ENCODE results near the gene VWA8. TPM values are rescaled to one million over a fixed set of nuclear protein-coding genes. Genes with fewer than 3 reads are reported as not detected.
"Not testable (repeated sequence)": the region's sequence is repeated elsewhere in the genome, so short reads cannot be mapped to it uniquely, and the experiment has no call there.

VWA8 gene
- total and polyA plus RNA-seq, 9 donors, result 4.5 to 25.1 (median 21.0) TPM

DNA sequence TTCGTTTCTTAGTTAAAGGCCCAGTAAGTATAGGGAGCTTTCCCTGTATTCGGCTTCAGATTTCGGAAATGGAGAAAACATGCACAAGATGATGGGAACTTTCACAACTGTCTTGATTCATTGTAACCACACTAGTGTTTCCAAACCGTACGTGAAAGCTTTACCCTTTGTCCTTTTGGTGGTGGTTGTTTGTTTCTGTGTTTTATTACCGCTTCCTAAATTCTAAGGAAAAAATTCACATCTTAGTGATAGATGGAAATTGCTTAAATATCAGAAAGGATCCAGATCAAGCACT is 504 bp upstream of the VWA8 start:
- Histone ChIP-seq H3K27me3 (no peaks in the 10 kb centered on the region), H3K4me3 (peak overlapping the region; percentile 76), H3K4me1 (ENCODE audit: insufficient read depth) (peaks cover 2% of the 10 kb centered on the region), H3K27ac (peak overlapping the region; percentile 66 to 71), H3K36me3 (no peaks in the 10 kb centered on the region), H3K9me3 (no peaks in the 10 kb centered on the region)
- DNase-seq, result no peak
- no peak for TF ChIP-seq POLR2A (IDR thresholded peaks at IDR 0.05)
- WGBS, 3 donors, result 15 to 24% (median 17%) methylated on average over 6 of the region's 6 CpGs
- intact Hi-C loops (cut with DNase I), result loop anchor here in 1 of 4 donors (10.0 kb wide), 1 partner anchor 83 kb away; the partner anchor contains the start of gene DGKH

DNA sequence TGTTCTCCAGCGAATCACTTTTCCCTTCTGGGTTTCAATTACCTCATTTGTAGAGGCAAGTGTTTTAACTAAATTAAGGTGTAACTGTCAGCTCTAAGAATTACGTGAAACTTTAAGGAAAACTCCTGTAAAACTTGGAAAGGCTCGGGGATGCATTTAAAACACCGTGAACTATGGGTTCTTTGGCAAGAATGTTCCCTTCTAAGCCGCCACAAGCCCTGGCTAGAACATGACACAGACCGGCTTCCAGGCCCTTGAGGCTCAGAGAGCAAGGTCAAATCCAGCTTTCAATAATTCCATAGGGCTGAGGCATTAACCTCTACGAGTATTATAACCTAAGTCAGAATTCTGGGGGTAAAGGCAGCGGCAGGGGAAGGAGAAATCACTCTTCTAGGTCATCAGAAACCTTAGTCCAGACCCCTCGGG is 685 bp downstream of the VWA8 start:
- Histone ChIP-seq H3K9me3 (no peaks in the 10 kb centered on the region), H3K4me3 (peak overlapping the region; percentile 76), H3K27ac (peak overlapping the region; percentile 66 to 71), H3K4me1 (ENCODE audit: insufficient read depth) (peaks cover 2% of the 10 kb centered on the region), H3K27me3 (no peaks in the 10 kb centered on the region), H3K36me3 (no peaks in the 10 kb centered on the region)
- WGBS, 3 donors, result 2 to 4% (median 3%) methylated on average over 9 of the region's 9 CpGs
- intact Hi-C loops (cut with DNase I), result loop anchor here in 1 of 4 donors (10.0 kb wide), 1 partner anchor 85 kb away; the partner anchor contains the start of gene DGKH
- TF ChIP-seq POLR2A (IDR thresholded peaks at IDR 0.05) (no peak), EP300 (IDR thresholded peaks at IDR 0.05) (no peak)
- TF ChIP-seq, protein P1, sequence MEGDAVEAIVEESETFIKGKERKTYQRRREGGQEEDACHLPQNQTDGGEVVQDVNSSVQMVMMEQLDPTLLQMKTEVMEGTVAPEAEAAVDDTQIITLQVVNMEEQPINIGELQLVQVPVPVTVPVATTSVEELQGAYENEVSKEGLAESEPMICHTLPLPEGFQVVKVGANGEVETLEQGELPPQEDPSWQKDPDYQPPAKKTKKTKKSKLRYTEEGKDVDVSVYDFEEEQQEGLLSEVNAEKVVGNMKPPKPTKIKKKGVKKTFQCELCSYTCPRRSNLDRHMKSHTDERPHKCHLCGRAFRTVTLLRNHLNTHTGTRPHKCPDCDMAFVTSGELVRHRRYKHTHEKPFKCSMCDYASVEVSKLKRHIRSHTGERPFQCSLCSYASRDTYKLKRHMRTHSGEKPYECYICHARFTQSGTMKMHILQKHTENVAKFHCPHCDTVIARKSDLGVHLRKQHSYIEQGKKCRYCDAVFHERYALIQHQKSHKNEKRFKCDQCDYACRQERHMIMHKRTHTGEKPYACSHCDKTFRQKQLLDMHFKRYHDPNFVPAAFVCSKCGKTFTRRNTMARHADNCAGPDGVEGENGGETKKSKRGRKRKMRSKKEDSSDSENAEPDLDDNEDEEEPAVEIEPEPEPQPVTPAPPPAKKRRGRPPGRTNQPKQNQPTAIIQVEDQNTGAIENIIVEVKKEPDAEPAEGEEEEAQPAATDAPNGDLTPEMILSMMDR (IDR thresholded peaks at IDR 0.05), result no peak
- DNase-seq, result no peak

DNA sequence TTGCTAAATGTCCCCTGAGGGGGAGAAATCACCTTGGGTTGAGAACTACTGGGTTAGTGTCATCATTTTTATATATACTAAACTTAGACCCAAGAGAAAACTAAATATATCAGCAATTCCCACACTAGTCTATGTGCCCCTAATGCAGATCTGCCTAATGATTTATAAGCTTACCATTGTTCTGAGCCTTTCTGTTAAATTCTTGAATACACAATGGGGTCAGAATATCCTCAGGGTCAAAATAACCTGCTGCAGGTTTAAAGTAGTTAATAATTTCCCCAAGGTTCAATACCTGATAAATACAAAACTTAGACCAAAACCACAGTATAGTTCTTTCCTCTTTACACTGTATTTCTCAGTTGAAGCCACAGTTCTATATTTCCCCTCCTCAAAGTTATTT is 4.6 kb downstream of the VWA8 start:
- Histone ChIP-seq H3K27ac (no peak overlapping the region), H3K27me3 (no peaks in the 10 kb centered on the region), H3K9me3 (no peaks in the 10 kb centered on the region), H3K4me3 (no peak overlapping the region), H3K4me1 (ENCODE audit: insufficient read depth) (peaks cover 2% of the 10 kb centered on the region), H3K36me3 (no peaks in the 10 kb centered on the region)
- DNase-seq, result no peak
- intact Hi-C loops (cut with DNase I), result no loop called here
- TF ChIP-seq POLR2A (IDR thresholded peaks at IDR 0.05), result no peak
- TF ChIP-seq, protein P1 (IDR thresholded peaks at IDR 0.05), result no peak
- TF ChIP-seq EP300 (IDR thresholded peaks at IDR 0.05), result no peak

DNA sequence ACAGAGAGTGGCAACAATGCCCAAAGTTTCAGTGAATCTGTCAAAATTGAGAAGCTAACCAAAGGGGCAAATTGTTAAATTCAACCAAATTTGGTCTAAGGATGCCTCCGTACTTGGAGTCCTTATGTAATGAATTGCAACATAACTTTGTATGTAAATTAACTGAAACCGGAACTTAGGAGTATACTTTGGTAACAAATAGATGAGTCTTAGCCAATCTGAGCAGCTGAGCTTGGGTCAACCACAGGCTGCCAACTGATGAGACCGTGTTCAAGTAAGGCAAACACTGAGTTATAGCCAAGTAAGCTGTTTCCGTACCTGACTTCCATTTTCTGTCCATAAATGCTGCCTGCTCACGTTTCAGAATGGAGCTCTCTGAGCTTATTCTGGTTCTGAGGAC is 5.3 kb downstream of the VWA8 start:
- WGBS, 3 donors, result 93 to 94% (median 93%) methylated on average over 5 of the region's 5 CpGs
- no peak for TF ChIP-seq POLR2A (IDR thresholded peaks at IDR 0.05)
- TF ChIP-seq, protein P1 (IDR thresholded peaks at IDR 0.05), result no peak
- TF ChIP-seq EP300 (IDR thresholded peaks at IDR 0.05), result no peak
- H3K27ac ChIP-seq, result no peak overlapping the region
- no peaks in the 10 kb centered on the region for H3K36me3 ChIP-seq
- peaks cover 2% of the 10 kb centered on the region for H3K4me1 ChIP-seq (ENCODE audit: insufficient read depth)
- no peaks in the 10 kb centered on the region for H3K27me3 ChIP-seq
- no peak for DNase-seq
- H3K4me3 ChIP-seq, result no peak overlapping the region
- no peaks in the 10 kb centered on the region for H3K9me3 ChIP-seq
- intact Hi-C loops (cut with DNase I), result no loop called here

DNA sequence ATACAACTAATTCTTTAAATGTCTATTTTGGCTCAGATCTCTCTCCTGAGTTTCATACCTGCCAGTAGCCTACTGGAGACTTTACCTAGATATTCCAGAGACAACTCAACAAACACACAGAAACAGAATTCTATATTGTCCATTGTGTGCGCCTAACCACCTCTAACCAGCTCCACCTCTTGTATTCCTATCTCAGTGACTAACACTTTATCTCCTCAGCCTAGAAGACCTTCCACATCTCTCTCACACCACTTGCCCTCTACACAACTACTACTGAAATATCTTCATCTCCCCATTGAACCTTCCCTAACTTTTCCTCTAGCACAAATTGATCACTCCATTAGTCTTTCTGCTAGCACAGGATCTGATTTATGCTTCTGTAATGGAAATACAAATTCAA is 6.7 kb downstream of the VWA8 start:
- H3K27ac ChIP-seq, result no peak overlapping the region
- H3K4me1 ChIP-seq (ENCODE audit: insufficient read depth), result no peaks in the 10 kb centered on the region
- no peaks in the 10 kb centered on the region for H3K36me3 ChIP-seq
- intact Hi-C loops (cut with DNase I), result no loop called here
- H3K27me3 ChIP-seq, result no peaks in the 10 kb centered on the region
- TF ChIP-seq EP300 (IDR thresholded peaks at IDR 0.05), result no peak
- H3K4me3 ChIP-seq, result no peak overlapping the region
- WGBS, 3 donors, result 94 to 100% (median 97%) methylated on average over 1 of the region's 1 CpG
- no peaks in the 10 kb centered on the region for H3K9me3 ChIP-seq
- DNase-seq, result no peak

DNA sequence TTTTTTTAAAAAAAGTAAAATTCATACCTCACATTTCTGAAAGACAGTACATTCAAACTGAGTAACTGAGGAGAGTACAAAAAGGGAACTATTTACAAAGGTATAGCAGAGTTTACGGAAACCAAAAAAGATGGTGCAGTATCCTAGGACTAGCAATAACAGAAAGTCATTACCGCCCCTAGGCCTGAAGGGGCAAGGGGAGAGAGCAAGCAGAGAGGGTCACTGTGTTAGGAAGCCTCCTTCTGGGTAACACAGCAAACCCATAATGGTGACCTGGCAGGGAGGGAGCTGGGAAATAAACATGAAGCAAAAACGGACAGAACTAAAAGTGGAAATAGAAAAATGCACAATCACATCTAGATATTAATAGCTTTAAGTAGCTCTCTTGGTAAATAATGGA is 8.2 kb downstream of the VWA8 start:
- Histone ChIP-seq H3K9me3 (no peaks in the 10 kb centered on the region), H3K4me1 (ENCODE audit: insufficient read depth) (no peaks in the 10 kb centered on the region), H3K4me3 (no peak overlapping the region), H3K36me3 (no peaks in the 10 kb centered on the region), H3K27ac (no peak overlapping the region), H3K27me3 (no peaks in the 10 kb centered on the region)
- intact Hi-C loops (cut with DNase I), result no loop called here
- WGBS, 3 donors, result 81 to 89% (median 84%) methylated on average over 3 of the region's 3 CpGs
- TF ChIP-seq, protein P1 (IDR thresholded peaks at IDR 0.05), result no peak
- TF ChIP-seq EP300 (IDR thresholded peaks at IDR 0.05) (no peak), POLR2A (IDR thresholded peaks at IDR 0.05) (no peak)
- no peak for DNase-seq

DNA sequence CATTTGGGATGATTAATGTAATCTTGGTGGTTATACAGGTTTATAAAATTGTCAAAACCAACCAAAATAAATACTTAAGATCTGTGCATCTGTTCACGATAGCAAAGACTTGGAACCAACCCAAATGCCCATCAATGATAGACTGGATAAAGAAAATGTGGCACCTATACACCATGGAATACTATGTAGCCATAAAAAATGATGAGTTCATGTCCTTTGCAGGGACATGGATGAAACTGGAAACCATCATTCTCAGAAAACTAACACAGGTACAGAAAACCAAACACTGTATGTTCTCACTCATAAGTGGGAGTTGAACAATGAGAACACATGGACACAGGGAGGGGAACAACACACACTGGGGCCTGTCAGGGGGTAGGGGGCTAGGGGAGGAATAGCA is 11.8 kb downstream of the VWA8 start:
- H3K4me3 ChIP-seq; H3K36me3 ChIP-seq; H3K9me3 ChIP-seq; H3K27ac ChIP-seq; H3K4me1 ChIP-seq (ENCODE audit: insufficient read depth); intact Hi-C loops (cut with DNase I); H3K27me3 ChIP-seq; DNase-seq: not testable (repeated sequence)
- 97 to 98% (median 97%) methylated on average over 1 of the region's 1 CpG for WGBS, 3 donors
